HG02588 (cell line): Measurements from ENCODE around the gene SIK2.
"Not testable (repeated sequence)": the region's sequence is repeated elsewhere in the genome, so short reads cannot be mapped to it uniquely, and the experiment has no call there.

ENCODE experiments used
- ATAC-seq: cut with Tn5 transposase; IDR thresholded peaks from one replicate; pipeline ENCODE4 v1.9.1; 2021; ENCODE audit warnings: mild to moderate bottlenecking, moderate library complexity; ENCODE audit not compliant: unreplicated experiment

Gene SIK2

DNA sequence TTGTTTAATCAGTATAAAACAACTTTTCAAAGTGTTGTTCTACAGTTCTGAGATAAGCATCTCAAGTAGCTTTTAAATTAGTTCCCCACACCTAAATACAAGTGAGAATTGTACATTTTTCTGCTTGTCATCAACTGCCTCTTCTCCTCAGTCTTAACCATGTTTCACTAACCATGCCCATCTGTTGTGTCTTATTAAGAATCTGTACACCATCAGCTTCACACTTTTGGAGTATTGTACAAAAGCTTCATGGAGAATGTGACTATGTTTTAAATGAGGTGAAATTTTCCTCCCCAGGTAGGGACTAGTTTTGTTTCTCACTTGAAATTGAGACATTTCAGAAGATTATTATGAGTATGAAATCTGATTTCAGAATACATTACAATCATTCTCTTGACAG is 52.4 kb downstream of the SIK2 start:
- ATAC-seq = no peak

DNA sequence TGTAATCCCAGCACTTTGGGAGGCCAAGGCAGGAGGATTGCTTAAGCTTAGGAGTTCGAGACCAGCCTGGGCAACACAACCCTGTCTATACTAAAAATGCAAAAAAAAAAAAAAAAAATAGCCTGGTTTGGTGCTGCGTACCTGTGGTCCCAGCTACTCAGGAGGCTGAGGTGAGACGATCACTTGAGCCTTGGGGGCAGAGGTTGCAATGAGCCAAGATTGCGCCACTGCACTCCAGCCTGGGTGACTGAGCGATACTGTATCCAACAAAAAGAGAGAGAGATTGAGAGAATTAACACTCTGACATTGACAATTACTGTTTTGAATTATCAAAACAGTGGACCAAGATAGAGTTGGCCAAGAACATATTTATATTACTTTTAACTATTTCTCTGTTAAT is 53.7 kb downstream of the SIK2 start:
- ATAC-seq = no peak

DNA sequence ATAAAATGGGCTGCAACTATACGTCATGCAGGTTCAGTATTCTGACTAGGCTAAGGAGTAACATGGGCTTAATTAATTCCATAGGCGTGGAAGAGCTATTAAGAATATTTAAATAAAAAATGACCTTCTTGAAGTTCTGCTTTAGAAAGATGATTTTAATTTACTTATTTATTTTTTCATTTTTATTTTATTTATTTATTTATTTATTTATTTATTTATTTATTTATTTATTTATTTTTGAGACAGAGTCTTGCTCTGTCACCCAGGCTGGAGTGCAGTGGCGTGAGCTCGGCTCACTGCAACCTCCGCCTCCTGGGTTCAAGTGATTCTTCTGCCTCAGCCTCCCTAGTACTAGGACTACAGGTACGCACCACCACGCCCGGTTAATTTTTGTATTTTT is 55.7 kb downstream of the SIK2 start:
- ATAC-seq = not testable (repeated sequence)

DNA sequence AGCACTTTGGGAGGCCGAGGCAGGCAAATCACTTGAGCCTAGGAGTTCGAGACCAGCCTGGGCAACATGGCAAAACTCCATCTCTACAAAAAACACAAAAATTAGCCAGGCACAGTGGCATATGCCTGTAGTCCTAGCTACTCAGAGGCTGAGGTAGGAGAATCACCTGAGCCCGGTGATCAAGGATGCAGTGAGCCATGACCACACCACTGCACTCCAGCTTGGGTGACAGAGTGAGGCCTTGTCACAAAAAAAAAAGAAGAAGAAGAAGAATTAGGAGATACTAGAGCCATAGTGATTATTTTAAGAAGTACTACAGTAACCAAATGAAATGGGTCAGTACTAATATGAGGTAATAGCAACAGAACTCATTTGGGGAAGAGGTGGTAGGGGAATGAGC is 56.2 kb downstream of the SIK2 start:
- ATAC-seq = not testable (repeated sequence)

DNA sequence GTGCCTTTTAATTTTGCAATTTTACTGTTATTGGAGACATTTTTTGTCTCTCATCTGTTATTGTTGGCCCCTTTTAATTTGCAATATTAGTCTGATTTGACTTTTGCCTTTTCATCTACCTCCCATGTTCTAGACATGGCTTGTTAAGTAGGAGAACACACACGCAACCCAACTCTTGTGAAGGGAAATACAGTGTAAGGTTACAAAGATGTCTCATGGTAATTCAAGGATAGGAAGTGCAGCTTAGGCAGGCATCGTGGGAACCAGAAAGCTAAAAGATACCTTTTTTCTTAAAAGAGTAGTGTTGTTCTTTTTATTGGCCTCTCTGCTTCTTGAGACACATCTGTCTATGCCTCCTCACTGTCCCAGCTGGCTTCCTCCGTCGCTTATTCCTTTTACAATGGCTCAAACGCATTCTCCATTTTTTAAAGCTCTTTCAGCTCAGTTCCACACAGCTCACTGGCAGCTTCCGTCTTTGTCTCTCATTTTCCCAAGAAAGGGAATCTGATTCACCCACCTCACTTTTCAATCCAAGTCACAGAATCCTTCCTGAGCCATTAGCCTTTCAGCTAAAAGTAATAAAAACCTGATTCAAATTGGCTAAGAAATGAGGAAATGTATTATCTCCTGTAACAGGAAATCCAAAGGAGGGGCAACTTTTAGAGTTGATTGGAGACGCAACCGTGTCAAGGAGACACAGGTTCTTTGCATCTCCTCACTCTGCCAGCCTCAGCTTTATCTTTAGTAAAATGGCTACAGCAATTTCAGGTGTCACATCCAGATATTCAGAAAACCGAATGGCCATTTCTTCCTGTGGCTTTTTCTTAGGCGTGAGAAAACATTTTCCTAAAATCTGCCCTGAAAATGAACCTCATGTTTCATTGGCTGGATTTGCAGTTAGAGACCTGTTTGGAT is 57.2 kb downstream of the SIK2 start:
- no peak for ATAC-seq

DNA sequence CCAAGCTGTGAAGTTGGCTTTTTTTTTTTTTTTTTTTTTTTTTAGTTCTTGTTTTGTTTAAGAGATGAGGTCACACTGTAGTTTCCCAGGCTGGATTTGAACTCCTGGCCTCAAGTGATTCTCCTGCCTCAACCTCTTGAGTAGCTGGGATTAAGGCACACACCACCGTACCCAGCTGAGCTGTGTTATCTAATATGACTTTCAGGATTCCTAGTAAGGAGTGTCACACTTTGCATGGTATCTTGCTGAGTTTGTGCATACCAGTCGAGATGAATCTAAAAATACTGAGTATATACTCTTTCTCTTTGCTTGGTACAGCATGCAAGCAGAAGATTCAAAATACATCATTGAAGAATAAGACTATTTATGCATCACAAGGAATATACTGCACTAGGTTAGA is 58.6 kb downstream of the SIK2 start:
- ATAC-seq = no peak

DNA sequence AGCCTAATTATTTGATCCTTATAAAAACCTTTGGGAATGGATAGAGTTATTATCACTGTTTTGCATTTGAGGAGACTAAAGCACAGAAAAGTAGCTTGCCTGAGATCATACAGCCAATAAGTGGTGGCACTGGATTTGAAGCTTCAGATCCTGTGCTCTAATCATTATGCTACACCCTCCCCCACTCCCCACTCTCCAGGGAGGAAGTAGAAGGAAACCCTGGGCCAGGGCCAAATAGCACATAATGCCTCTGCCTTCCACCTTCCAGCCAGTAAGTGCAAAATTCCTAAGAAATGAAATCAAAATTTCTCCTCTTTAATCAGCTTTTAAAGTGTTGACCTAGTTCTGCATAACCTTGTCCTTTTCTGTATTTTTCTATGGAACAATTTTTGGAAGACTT is 61.6 kb downstream of the SIK2 start:
- ATAC-seq = no peak

DNA sequence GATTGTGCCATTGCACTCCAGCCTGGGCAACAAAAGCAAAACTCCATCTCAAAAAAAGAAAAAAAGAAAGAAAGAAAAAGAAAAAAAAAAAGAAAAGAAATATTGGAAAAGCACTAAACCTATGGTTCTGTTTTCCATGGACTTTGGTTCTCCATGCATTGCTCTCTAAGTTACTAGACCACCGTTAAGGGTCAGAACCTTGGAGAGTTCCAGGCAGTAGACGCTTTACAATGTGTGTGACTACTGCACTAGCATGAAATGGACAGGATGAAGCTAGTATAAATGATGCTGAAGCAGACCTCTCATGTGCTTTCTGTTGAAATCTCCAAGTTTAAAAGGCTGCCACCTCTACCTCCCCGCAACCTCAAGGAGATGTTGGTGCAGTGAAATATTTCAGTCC is 63.5 kb downstream of the SIK2 start:
- no peak for ATAC-seq

DNA sequence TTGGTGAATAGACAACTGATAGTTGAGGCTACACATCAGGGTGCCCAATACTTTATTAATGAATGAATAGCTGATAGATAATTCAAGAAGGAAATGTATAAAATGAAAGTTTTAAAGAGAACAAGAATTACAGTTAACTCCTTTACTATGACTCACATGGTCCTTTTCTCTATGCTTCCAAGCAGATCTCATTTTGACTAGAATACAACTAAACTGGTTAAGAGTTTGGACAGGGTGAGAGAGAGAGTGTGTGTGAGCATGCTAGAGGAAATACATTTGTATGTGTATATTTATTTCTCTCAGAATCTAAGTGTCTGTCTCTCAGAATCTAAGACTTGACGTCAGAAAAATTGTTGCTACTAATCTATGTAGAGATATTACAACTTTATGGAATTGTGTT is 66.7 kb downstream of the SIK2 start:
- no peak for ATAC-seq

DNA sequence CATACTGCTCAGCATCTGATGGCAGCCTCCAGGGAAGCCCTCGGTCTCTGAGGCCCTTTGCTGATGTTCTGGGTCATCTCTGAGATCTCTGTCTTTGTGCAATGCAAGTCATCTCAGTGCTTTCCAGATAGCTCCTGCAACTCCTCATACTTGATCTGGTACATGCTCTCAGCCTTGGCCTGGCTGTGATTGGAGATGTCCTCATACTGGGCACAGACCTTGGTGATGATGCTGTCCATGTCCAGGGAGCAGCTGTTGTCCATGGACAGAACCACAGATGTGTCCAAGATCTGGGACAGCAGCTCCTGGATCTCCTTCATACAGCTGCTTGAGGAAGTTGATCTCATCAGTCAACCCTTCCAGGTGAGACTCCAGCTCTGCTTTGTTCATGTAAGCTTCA is 69.1 kb downstream of the SIK2 start:
- no peak for ATAC-seq

DNA sequence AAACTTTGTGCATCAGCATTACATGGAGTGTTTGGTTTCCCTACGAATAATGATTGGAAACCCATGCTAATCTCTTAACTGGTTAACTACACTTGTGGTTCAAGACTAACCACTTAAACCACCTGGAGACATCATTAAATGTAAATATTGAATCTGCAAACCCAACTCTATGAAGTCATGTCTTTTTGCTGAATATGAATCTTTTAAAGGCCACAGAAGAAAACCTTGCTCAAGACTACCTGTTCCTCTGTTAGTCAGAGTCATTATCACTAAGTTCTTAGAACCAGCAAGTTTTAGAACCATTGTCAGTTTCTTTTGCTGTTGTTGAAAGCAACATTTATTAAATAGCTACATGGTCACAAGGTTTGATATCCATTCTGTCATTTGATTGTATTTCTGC is 70.7 kb downstream of the SIK2 start:
- ATAC-seq = no peak

DNA sequence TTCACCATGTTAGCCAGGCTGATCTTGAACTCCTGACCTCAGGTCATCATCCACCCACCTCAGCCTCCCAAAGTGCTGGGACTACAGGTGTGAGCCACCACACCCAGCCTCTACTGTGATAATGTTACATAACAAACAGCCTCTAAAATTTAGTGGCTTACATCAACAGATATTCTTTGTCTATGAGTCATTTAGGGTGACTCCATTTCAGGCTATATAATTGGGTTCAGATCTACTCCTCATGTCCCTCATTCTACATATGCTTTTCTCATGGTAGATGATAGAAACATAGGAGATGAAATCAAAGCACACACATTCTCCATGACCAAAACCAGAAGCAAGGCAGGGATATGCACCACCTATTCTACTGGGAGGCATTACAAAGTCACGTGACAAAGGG is 72.7 kb downstream of the SIK2 start:
- no peak for ATAC-seq

DNA sequence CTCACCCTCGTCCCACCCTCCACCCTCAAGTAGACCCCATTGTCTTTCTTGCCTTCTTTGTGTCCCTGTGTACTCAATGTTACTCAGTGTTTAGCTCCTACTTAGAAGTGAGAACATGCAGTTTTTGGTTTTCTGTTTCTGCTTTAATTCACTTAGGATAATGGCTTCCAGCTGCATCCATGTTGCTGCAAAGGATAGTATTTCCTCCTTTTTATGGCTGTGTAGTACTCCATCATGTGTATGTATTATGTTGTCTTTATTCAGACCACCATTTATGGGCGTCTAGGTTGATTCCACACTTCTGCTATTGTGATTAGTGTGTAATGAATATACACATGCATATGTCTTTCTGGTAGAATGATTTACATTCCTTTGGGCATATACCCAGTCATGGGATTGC is 73.6 kb downstream of the SIK2 start:
- ATAC-seq = no peak

DNA sequence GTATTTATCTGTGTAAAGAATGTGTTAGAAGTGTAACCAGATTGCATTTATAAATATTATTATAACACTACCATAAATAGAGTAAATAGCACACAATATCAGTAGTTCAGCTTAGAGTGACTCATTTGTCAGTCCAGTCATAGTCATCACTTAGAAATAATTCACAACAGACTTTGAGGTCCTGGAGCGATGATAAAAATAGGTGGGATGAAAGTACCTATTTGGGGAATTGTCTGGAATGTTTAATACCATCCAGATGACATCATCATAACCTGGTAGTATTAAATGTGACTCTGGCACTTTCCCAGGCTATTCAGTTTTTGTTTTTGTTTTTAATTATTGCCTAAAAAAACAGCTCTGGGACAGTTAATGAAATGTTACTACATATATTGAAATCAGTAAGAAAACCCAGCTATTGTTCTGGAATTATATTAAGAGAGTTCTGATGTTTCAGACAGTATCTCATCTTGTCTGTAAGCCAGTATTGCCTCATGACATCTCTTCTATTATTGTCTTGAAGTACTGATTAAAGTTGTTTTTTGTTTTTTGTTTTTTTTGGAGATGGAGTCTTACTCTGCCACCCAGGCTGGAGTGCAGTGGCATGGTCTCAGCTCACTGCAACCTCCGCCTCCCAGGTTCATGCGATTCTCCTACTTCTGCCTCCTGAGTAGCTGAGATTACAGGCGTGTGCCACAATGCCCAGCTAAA is 74.8 kb downstream of the SIK2 start:
- ATAC-seq = no peak

DNA sequence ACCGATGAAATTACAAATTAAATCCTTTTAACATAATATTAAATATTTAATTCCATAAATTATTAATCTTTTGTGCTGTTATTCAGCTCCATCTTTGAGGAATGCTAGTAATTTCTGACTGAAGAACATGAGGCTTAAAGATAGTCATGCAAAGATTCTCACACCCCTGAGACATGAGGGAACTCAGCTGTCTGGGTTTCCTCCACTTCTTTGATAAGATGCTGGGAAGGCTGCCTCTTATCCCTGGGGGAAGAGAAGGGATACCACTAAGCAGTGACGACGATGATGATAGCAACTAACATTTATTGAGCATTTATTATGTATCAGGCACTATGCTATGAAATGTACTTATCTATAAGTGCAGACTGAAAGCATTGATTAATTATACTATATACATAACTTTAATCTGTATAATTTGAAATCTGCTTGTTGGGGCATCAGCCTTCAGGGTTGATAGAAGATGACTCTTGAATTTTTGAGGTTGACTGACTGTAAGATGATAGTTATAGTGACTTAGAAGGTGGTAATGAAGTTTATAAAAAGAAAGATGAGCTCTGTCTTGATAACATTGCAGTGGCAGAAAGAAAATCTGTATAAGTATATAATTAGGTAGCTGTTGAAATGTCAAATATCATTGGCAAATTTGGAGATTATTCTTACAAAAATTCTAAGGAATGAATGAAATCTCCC is 78.4 kb downstream of the SIK2 start:
- no peak for ATAC-seq

DNA sequence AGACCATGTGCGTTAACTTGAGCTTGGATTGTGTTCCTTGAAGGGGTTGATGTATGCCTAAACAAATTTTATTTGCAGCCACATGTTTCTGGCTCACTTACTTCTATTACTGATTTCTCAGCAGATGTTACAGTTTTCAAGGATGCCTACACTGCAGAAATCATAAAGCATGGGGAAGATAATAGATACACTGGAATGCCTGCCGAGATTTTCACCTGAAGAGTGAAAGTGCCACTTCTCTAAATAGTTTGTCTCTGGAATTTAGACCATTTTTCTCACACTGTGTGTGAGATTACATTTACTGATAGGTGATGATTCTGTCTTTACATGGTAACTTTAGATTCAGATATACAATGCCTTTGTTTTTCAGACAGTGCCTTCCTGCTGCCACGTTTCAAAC is 81.6 kb downstream of the SIK2 start:
- no peak for ATAC-seq

DNA sequence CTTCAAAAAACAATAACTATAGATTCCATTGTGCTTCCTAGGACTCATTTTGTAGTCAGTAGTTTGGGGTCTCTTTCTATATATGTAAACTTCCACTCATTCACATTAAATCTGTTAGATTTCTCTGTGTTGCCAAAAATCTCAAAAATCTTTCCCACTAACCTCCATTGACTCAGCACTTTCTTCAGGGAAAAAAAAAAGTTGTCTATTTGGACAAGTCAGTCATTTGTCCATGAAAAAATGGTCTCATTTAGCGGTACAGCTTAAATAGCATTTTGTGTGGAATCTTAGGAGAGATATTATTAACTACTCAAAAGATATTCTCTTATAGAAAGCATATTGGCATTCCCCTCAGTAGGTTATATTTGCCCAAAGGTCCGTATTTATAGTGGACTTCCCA is 82.0 kb downstream of the SIK2 start:
- ATAC-seq = no peak

DNA sequence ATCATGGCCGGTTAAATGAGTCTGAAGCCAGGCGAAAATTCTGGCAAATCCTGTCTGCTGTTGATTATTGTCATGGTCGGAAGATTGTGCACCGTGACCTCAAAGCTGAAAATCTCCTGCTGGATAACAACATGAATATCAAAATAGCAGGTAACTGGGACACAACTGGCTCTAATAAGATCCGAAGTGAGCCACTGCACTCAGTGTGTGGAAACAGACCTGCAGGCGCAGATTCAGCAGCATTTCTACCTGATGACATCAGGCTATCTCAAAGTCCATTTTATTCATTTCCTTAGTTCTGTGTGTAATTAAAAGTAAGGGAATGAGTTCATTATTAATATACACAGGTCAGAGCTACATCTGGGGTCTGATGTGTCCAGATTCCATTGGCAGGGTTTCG is 85.8 kb downstream of the SIK2 start:
- ATAC-seq = no peak

DNA sequence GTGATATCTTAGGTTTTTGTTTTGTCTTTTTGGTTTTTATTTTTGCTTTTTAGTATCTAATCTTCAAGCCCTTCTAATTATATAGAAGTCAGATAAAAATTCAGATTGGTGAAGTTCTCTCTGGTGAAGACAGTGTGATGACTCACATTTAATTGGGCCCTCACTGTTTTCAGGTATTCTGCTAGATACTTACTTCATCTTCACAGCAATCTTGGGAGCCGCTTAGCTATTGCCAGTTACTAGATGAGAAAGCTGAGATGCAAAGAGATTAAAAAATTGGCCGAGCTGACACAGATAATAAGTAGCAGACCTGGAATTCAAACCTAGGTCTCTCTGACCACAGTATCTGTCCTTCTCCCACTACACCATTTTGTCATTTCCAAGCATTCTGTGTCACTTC is 88.9 kb downstream of the SIK2 start:
- no peak for ATAC-seq

DNA sequence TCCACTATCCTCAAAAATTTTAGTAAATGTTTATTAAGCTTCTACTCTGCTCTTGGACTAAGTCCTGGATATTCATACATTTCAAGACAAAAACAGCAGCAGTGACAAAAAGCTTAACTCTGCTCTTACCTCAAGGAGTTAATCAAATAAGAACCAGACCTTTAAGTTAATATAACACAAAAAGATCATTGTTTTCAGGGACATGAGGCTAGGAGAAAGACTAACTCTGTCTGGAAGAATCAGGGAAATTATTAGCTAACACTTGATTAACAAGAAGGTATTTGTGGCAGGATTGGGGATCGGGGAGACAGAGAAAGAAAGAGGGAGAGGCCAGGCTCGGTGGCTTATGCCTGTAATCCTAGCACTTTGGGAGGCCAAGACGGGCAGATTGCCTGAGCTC is 89.5 kb downstream of the SIK2 start:
- ATAC-seq = no peak

DNA sequence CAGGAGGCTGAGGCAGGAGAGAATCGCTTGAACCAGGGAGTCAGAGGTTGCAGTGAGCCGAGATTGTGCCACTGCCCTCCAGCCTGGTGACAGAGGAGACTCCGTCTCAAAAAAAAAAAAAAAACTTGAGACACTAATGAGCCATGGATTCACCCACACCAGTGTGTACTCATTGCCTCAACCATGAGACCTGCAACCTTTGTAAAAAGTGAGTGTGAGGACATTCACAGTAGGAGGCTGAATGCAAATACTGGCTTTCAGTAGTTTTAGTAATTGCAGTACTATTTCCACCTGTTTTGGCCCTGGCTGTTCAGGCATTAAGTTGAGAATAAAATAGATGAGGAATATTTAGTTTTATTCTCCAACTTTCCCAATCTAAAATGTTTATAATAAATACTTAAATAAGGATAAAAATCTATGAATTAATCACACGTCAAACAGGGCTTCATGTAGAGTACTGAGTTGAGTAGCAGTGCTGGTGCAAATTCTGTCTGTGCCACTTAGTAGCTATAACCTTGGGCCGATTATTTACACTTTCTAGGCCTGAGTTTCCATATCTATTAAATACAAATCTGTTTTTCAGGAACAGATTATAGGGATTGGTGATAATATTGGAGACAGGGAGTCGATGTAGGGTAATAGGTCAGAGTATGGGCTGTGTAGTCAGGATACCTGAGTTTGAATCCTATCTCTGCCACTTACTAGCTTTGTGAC is 91.1 kb downstream of the SIK2 start:
- no peak for ATAC-seq
